WTC11 (cell line): ENCODE measurements around the gene C9orf72.

ENCODE experiments used
- FOXK1 ChIP-seq: sonication (generic); formaldehyde crosslinking; IDR thresholded peaks from 2 replicates; pipeline ENCODE4 v1.8.0; 2022; ENCODE audit warnings: mild to moderate bottlenecking, moderate library complexity, missing genetic modification reagents
- KAT7 ChIP-seq: sonication (generic); formaldehyde crosslinking; IDR thresholded peaks from 2 replicates; pipeline ENCODE4 v1.8.1; 2023; ENCODE audit warnings: missing genetic modification reagents, mild to moderate bottlenecking, borderline replicate concordance
- MXD4 ChIP-seq: fragments of 250-450 bp; sonication (Bioruptor Pico); IDR thresholded peaks from 2 replicates; pipeline ENCODE4 v1.8.0; 2021; ENCODE audit warnings: mild to moderate bottlenecking, moderate library complexity, borderline replicate concordance
- NR1H2 ChIP-seq: sonication (generic); formaldehyde crosslinking; IDR thresholded peaks from 2 replicates; pipeline ENCODE4 v1.9.0; 2021; ENCODE audit warnings: mild to moderate bottlenecking, moderate library complexity, missing genetic modification reagents
- SP1 ChIP-seq: sonication (generic); formaldehyde crosslinking; conservative IDR thresholded peaks from 2 replicates; pipeline ENCODE4 v1.8.1; 2022; ENCODE audit warnings: missing genetic modification reagents
- ZNF317 ChIP-seq: sonication (generic); formaldehyde crosslinking; IDR thresholded peaks from 2 replicates; pipeline ENCODE4 v1.8.1; 2023; ENCODE audit warnings: low read depth, mild to moderate bottlenecking, moderate library complexity, missing genetic modification reagents, borderline replicate concordance
- TF ChIP-seq, protein P1 (sequence below): fragments of 200-600 bp; IDR thresholded peaks from 2 replicates; pipeline ENCODE4 v1.8.0; 2022; ENCODE audit warnings: antibody characterized with exemption
- TF ChIP-seq, protein P2 (sequence below): sonication (generic); formaldehyde crosslinking; IDR thresholded peaks from 2 replicates; pipeline ENCODE4 v1.8.0; 2023; ENCODE audit warnings: missing genetic modification reagents, mild to moderate bottlenecking, borderline replicate concordance

DNA sequence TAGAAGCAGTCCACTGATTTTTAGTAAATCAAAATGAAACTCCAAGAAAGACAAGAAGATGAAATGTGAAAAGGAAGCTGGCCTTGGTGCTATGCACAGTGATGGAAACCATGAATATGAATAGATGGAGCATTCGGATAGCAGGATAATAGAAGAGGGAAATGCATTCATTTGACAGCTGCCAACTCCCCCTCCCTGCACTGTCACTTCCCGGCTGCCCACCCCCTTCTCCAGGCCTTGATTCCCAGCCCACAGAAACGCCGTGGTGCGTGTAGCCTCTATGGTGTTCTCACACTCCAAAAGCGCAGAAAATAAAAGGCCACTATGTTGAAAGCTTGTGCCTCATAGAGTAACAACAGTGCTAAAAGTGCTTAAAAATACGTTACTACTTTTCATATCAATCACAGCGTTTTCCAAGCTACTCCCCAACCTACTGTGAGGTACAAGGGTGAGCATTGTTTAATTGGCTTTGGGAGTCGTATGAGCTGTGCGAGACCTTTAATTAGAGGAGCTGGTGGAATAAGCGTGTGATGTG is 75.3 kb downstream of the C9orf72 start:
- TF ChIP-seq SP1 (CRISPR knock-in tag), result no peak
- TF ChIP-seq, protein P1, sequence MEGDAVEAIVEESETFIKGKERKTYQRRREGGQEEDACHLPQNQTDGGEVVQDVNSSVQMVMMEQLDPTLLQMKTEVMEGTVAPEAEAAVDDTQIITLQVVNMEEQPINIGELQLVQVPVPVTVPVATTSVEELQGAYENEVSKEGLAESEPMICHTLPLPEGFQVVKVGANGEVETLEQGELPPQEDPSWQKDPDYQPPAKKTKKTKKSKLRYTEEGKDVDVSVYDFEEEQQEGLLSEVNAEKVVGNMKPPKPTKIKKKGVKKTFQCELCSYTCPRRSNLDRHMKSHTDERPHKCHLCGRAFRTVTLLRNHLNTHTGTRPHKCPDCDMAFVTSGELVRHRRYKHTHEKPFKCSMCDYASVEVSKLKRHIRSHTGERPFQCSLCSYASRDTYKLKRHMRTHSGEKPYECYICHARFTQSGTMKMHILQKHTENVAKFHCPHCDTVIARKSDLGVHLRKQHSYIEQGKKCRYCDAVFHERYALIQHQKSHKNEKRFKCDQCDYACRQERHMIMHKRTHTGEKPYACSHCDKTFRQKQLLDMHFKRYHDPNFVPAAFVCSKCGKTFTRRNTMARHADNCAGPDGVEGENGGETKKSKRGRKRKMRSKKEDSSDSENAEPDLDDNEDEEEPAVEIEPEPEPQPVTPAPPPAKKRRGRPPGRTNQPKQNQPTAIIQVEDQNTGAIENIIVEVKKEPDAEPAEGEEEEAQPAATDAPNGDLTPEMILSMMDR, result no peak
- TF ChIP-seq, protein P2, sequence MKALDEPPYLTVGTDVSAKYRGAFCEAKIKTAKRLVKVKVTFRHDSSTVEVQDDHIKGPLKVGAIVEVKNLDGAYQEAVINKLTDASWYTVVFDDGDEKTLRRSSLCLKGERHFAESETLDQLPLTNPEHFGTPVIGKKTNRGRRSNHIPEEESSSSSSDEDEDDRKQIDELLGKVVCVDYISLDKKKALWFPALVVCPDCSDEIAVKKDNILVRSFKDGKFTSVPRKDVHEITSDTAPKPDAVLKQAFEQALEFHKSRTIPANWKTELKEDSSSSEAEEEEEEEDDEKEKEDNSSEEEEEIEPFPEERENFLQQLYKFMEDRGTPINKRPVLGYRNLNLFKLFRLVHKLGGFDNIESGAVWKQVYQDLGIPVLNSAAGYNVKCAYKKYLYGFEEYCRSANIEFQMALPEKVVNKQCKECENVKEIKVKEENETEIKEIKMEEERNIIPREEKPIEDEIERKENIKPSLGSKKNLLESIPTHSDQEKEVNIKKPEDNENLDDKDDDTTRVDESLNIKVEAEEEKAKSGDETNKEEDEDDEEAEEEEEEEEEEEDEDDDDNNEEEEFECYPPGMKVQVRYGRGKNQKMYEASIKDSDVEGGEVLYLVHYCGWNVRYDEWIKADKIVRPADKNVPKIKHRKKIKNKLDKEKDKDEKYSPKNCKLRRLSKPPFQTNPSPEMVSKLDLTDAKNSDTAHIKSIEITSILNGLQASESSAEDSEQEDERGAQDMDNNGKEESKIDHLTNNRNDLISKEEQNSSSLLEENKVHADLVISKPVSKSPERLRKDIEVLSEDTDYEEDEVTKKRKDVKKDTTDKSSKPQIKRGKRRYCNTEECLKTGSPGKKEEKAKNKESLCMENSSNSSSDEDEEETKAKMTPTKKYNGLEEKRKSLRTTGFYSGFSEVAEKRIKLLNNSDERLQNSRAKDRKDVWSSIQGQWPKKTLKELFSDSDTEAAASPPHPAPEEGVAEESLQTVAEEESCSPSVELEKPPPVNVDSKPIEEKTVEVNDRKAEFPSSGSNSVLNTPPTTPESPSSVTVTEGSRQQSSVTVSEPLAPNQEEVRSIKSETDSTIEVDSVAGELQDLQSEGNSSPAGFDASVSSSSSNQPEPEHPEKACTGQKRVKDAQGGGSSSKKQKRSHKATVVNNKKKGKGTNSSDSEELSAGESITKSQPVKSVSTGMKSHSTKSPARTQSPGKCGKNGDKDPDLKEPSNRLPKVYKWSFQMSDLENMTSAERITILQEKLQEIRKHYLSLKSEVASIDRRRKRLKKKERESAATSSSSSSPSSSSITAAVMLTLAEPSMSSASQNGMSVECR (CRISPR knock-in tag), result no peak
- TF ChIP-seq FOXK1 (CRISPR knock-in tag), result no peak
- TF ChIP-seq NR1H2 (CRISPR knock-in tag), result no peak
- no peak for TF ChIP-seq MXD4 (CRISPR knock-in tag)
- TF ChIP-seq KAT7 (CRISPR knock-in tag), result no peak
- TF ChIP-seq ZNF317 (CRISPR knock-in tag), result no peak
